Cardiac fibroblast (primary cell): ENCODE results near the gene DIP2B.

ENCODE experiments used
- DNase-seq, 2 donors: peaks; one replicate each; pipeline versions ENCODE4 v3.0.0 to v3.0.0-alpha.2; 2010; ENCODE audit warnings: low read depth in 2 of 2
- H3K4me3 ChIP-seq, 2 donors: replicated peaks in 1 of 2; 1 replicate in 1 of 2; 2 replicates in 1 of 2; pipeline ENCODE4 v1.5.1; 2011; ENCODE audit warnings: low read depth in 2 of 2, low read length in 2 of 2, mild to moderate bottlenecking in 2 of 2, moderate library complexity in 1 of 2
- CTCF ChIP-seq: IDR thresholded peaks from one replicate; pipeline ENCODE4 v1.5.1; 2011; ENCODE audit warnings: low read depth, mild to moderate bottlenecking, low read length, inconsistent platforms

Gene DIP2B

GRCh38 chr12:50750366-50750765 is 245.6 kb downstream of the DIP2B start:
- no peak for DNase-seq
- no peak for TF ChIP-seq CTCF

GRCh38 chr12:50751948-50752721 is 247.3 kb downstream of the DIP2B start:
- H3K4me3 ChIP-seq, result no peak overlapping the region
- no peak for TF ChIP-seq CTCF
- peak in 1 of 2 donors; percentile 29 for DNase-seq

More at GRCh38 chr12:50750366-50750765, 245.6 kb downstream of the DIP2B start:
- H3K4me3 ChIP-seq, result no peak overlapping the region

GRCh38 chr12:50753232-50753769 is 248.5 kb downstream of the DIP2B start:
- TF ChIP-seq CTCF, result no peak
- H3K4me3 ChIP-seq, result no peak overlapping the region
- no peak for DNase-seq

GRCh38 chr12:50763639-50764285 is 259.0 kb downstream of the DIP2B start, which contains the start of gene ATF1:
ATF1 (plus strand) TSS chr12:50764101; CDS start chr12:50780146, 16,045 bp downstream.
- no peak for TF ChIP-seq CTCF
- peak; percentile 91 to 95 for DNase-seq
- peak within 1 kb of the TSS; percentile 86 to 95 for H3K4me3 ChIP-seq

GRCh38 chr12:50764286-50765094 is 259.7 kb downstream of the DIP2B start:
- TF ChIP-seq CTCF, result no peak
- H3K4me3 ChIP-seq, result peak overlapping the region; percentile 86 to 95
- peak; percentile 53 to 65 for DNase-seq
